ENCODE data around the gene NMS. TPM values are rescaled to one million over a fixed set of nuclear protein-coding genes. Genes with fewer than 3 reads are reported as not detected.

The NMS gene
- polyA plus RNA-seq, 4 donors, result not detected

DNA sequence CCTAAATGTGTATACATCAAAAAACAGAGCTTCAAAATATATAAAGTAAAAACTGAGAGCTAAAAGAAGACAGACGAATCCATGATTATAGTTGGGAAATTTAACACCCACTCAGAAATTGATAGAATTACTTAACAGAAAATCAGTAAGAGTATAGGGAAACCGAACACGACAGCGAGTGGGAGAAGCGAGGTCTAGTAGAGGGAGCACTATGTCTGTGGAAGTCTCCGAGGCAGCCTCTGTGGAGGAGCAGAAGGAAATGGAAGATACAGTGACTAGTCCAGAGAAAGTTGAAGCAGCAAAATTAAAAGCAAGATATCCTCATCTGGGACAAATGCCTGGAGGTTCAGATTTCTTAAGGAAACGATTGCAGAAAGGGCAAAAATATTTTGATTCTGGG, 38.8 kb downstream of the NMS start:
- Histone ChIP-seq H3K36me3 (ENCODE audit: control insufficient read depth in 3 of 3, insufficient read depth in 2 of 3, low read depth in 1 of 3, low read length in 3 of 3) (no peaks in the 10 kb centered on the region), H3K27ac (ENCODE audit: low read depth in 1 of 3, low read length in 2 of 3) (no peak overlapping the region), H3K27me3 (ENCODE audit: control insufficient read depth in 3 of 3, insufficient read depth in 3 of 3, low read length in 3 of 3) (peaks cover 0 to 2% (median 0%) of the 10 kb centered on the region in 3 donors), H3K4me1 (ENCODE audit: control insufficient read depth in 3 of 3, insufficient read depth in 2 of 3, low read depth in 1 of 3, low read length in 2 of 3) (no peaks in the 10 kb centered on the region), H3K9me3 (ENCODE audit: control insufficient read depth in 2 of 2, insufficient read depth in 1 of 2, low read depth in 1 of 2, low read length in 1 of 2) (no peaks in the 10 kb centered on the region), H3K4me3 (ENCODE audit: low read depth in 1 of 3, low read length in 3 of 3) (no peak overlapping the region)
- no peak for DNase-seq
- WGBS, 3 donors, result 88 to 90% (median 88%) methylated on average over 7 of the region's 7 CpGs
- no peak for FAIRE-seq

DNA sequence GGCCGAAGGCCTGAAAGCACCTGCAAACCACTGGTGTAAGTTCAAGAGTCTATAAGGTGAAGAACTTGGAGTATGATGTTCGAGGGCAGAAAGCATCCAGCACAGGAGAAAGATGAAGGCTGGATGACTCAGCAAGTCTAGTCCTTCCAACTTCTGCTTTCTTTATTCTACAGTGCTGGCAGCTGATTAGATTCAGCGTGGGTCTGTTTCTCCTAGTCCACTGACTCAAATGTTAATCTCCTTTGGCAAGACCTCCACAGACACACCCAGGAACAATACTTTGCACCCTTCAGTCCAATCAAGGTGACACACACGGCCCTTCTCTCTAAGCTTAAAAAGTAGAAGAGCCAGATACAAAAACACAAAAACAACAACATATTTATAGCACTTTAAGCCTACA, 43.4 kb downstream of the NMS start:
- Histone ChIP-seq H3K4me1 (ENCODE audit: control insufficient read depth in 3 of 3, insufficient read depth in 2 of 3, low read depth in 1 of 3, low read length in 2 of 3) (no peaks in the 10 kb centered on the region), H3K9me3 (ENCODE audit: control insufficient read depth in 2 of 2, insufficient read depth in 1 of 2, low read depth in 1 of 2, low read length in 1 of 2) (no peaks in the 10 kb centered on the region), H3K4me3 (ENCODE audit: low read depth in 1 of 3, low read length in 3 of 3) (no peak overlapping the region), H3K27ac (ENCODE audit: low read depth in 1 of 3, low read length in 2 of 3) (no peak overlapping the region), H3K36me3 (ENCODE audit: control insufficient read depth in 3 of 3, insufficient read depth in 2 of 3, low read depth in 1 of 3, low read length in 3 of 3) (no peaks in the 10 kb centered on the region), H3K27me3 (ENCODE audit: control insufficient read depth in 3 of 3, insufficient read depth in 3 of 3, low read length in 3 of 3) (peaks cover 0 to 2% (median 0%) of the 10 kb centered on the region in 3 donors)
- FAIRE-seq, result no peak
- WGBS, 3 donors, result 37 to 41% (median 40%) methylated on average over 4 of the region's 4 CpGs
- no peak for DNase-seq

DNA sequence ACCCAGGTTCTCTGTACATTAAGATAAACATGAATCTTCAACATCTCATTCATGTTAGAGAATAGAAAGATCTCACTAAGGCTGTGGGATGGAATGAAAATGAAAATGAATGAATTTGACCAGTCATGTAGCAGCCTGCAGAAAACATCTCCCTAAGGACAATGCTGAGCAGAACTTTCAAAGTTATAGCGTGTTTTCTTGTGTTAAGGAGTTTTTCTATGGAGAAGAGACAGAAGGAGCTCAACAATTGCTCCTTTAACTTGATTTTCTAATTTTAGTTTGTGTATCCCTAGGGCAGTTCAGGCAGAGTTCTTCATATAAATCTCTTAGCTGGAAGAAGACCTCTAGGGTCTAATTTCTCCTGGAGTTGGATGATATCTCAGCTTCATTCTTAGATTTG, 47.3 kb downstream of the NMS start:
- Histone ChIP-seq H3K4me3 (ENCODE audit: low read depth in 1 of 3, low read length in 3 of 3) (no peak overlapping the region), H3K9me3 (ENCODE audit: control insufficient read depth in 2 of 2, insufficient read depth in 1 of 2, low read depth in 1 of 2, low read length in 1 of 2) (no peaks in the 10 kb centered on the region), H3K36me3 (ENCODE audit: control insufficient read depth in 3 of 3, insufficient read depth in 2 of 3, low read depth in 1 of 3, low read length in 3 of 3) (no peaks in the 10 kb centered on the region), H3K4me1 (ENCODE audit: control insufficient read depth in 3 of 3, insufficient read depth in 2 of 3, low read depth in 1 of 3, low read length in 2 of 3) (peaks cover 0 to under 1% (median 0%) of the 10 kb centered on the region in 3 donors), H3K27ac (ENCODE audit: low read depth in 1 of 3, low read length in 2 of 3) (no peak overlapping the region), H3K27me3 (ENCODE audit: control insufficient read depth in 3 of 3, insufficient read depth in 3 of 3, low read length in 3 of 3) (no peaks in the 10 kb centered on the region)
- no peak for FAIRE-seq
- DNase-seq, result no peak
- WGBS, 3 donors, result 74 to 84% (median 76%) methylated on average over 1 of the region's 1 CpG

DNA sequence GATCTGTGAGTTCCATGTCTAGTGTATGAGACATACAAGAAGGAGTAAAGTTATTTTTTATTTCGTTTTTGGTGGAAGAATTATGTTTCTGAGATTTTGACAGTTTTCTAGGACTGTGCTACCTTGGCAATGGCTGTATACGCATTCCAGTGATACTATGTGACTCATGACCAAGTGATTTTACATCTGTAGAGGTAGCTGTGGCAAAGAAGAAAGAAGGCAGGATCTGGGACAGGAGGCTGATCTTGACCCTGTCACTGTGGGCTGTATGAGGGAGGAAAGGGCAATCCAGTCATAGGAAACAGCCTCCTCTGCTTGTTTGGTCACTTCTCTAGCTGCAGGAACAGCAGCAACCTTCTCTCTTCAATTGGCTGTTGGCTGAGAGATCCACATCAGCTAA, 48.5 kb downstream of the NMS start:
- no peaks in the 10 kb centered on the region for H3K36me3 ChIP-seq (ENCODE audit: control insufficient read depth in 3 of 3, insufficient read depth in 2 of 3, low read depth in 1 of 3, low read length in 3 of 3)
- no peaks in the 10 kb centered on the region for H3K27me3 ChIP-seq (ENCODE audit: control insufficient read depth in 3 of 3, insufficient read depth in 3 of 3, low read length in 3 of 3)
- peaks cover 0 to 4% of the 10 kb centered on the region in 2 donors for H3K9me3 ChIP-seq (ENCODE audit: control insufficient read depth in 2 of 2, insufficient read depth in 1 of 2, low read depth in 1 of 2, low read length in 1 of 2)
- no peak overlapping the region for H3K27ac ChIP-seq (ENCODE audit: low read depth in 1 of 3, low read length in 2 of 3)
- 55 to 66% (median 62%) methylated on average over 2 of the region's 2 CpGs for WGBS, 3 donors
- FAIRE-seq (no peak), DNase-seq (no peak)
- no peak overlapping the region for H3K4me3 ChIP-seq (ENCODE audit: low read depth in 1 of 3, low read length in 3 of 3)
- peaks cover 0 to 5% (median 0%) of the 10 kb centered on the region in 3 donors for H3K4me1 ChIP-seq (ENCODE audit: control insufficient read depth in 3 of 3, insufficient read depth in 2 of 3, low read depth in 1 of 3, low read length in 2 of 3)

DNA sequence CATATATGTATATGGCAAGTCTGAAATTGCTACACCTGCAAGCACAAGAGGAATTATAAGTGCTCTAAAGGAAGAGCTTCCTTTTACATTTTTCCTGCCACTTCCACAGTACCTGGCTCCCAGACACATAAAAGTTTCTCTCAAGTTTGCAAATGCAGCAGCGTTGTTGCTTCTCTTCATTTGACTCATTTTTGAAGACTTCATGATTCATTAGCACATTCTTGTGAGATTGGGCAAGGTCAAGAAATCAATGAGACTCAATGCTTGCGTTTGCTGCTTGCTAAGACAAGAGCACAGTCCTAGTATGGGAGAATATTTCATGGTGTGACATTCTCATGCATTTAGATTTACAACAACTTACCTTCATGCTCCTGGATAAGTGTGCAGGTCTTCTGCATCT, 49.9 kb downstream of the NMS start:
- H3K4me3 ChIP-seq (ENCODE audit: low read depth in 1 of 3, low read length in 3 of 3), result no peak overlapping the region
- 74 to 85% (median 80%) methylated on average over 2 of the region's 2 CpGs for WGBS, 3 donors
- no peak for DNase-seq

DNA sequence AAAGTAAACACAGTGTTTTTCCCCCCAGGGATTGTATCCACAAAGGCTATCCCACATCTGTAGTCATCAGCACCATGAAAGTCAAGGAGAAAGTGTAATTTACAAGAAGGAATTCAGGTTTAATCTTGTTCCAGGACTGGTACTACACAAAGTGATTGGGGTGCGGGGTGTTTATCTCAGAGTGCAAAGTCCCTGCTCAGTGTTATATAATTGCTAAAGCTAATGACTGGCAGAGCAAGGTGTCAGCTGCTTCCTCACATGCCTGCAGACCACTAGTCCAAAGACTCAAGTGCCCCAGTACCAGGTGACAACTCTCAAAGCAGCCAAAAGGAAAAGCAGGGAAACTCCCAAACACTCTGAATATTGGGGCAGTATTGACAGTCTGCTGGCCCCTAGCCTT, 52.1 kb downstream of the NMS start:
- no peak overlapping the region for H3K27ac ChIP-seq (ENCODE audit: low read depth in 1 of 3, low read length in 2 of 3)
- H3K9me3 ChIP-seq (ENCODE audit: control insufficient read depth in 2 of 2, insufficient read depth in 1 of 2, low read depth in 1 of 2, low read length in 1 of 2), result peaks cover 0 to 6% of the 10 kb centered on the region in 2 donors
- H3K36me3 ChIP-seq (ENCODE audit: control insufficient read depth in 3 of 3, insufficient read depth in 2 of 3, low read depth in 1 of 3, low read length in 3 of 3), result no peaks in the 10 kb centered on the region
- H3K4me3 ChIP-seq (ENCODE audit: low read depth in 1 of 3, low read length in 3 of 3), result no peak overlapping the region
- no peak for FAIRE-seq
- H3K27me3 ChIP-seq (ENCODE audit: control insufficient read depth in 3 of 3, insufficient read depth in 3 of 3, low read length in 3 of 3), result no peaks in the 10 kb centered on the region
- H3K4me1 ChIP-seq (ENCODE audit: control insufficient read depth in 3 of 3, insufficient read depth in 2 of 3, low read depth in 1 of 3, low read length in 2 of 3), result peaks cover 0 to 5% (median 0%) of the 10 kb centered on the region in 3 donors
- 23 to 66% (median 30%) methylated on average over 1 of the region's 1 CpG for WGBS, 3 donors
- DNase-seq, result peak; percentile 83 to 87

More for the DNA sequence above, 49.9 kb downstream of the NMS start:
- H3K27ac ChIP-seq (ENCODE audit: low read depth in 1 of 3, low read length in 2 of 3), result no peak overlapping the region
- H3K9me3 ChIP-seq (ENCODE audit: control insufficient read depth in 2 of 2, insufficient read depth in 1 of 2, low read depth in 1 of 2, low read length in 1 of 2), result peaks cover 0 to 6% of the 10 kb centered on the region in 2 donors
- H3K27me3 ChIP-seq (ENCODE audit: control insufficient read depth in 3 of 3, insufficient read depth in 3 of 3, low read length in 3 of 3), result no peaks in the 10 kb centered on the region
- peaks cover 0 to 5% (median 0%) of the 10 kb centered on the region in 3 donors for H3K4me1 ChIP-seq (ENCODE audit: control insufficient read depth in 3 of 3, insufficient read depth in 2 of 3, low read depth in 1 of 3, low read length in 2 of 3)
- no peaks in the 10 kb centered on the region for H3K36me3 ChIP-seq (ENCODE audit: control insufficient read depth in 3 of 3, insufficient read depth in 2 of 3, low read depth in 1 of 3, low read length in 3 of 3)
- no peak for FAIRE-seq

DNA sequence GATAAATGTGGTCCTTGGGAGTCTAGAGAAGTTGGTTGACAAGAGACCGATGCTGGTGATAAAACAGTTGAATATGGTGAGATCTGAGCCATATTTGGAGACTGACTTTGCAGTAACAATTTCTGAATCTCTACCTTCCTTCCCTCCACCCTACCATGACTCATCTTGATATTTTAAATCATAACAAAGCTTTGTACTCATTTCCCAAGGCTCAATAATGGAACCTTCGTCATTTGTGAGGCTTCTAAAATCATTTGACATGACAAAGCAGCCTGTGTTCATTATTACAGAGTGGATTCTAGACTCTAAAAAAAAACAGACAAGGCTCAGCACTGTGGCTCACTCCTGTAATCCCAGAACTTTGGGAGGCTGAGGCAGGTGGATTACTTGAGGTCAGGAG, 54.0 kb downstream of the NMS start:
- Histone ChIP-seq H3K4me3 (ENCODE audit: low read depth in 1 of 3, low read length in 3 of 3) (no peak overlapping the region), H3K36me3 (ENCODE audit: control insufficient read depth in 3 of 3, insufficient read depth in 2 of 3, low read depth in 1 of 3, low read length in 3 of 3) (no peaks in the 10 kb centered on the region), H3K27me3 (ENCODE audit: control insufficient read depth in 3 of 3, insufficient read depth in 3 of 3, low read length in 3 of 3) (no peaks in the 10 kb centered on the region), H3K4me1 (ENCODE audit: control insufficient read depth in 3 of 3, insufficient read depth in 2 of 3, low read depth in 1 of 3, low read length in 2 of 3) (peaks cover 0 to 5% (median 0%) of the 10 kb centered on the region in 3 donors), H3K9me3 (ENCODE audit: control insufficient read depth in 2 of 2, insufficient read depth in 1 of 2, low read depth in 1 of 2, low read length in 1 of 2) (peaks cover 0 to 6% of the 10 kb centered on the region in 2 donors), H3K27ac (ENCODE audit: low read depth in 1 of 3, low read length in 2 of 3) (no peak overlapping the region)
- 83 to 89% (median 87%) methylated on average over 2 of the region's 2 CpGs for WGBS, 3 donors
- FAIRE-seq, result no peak
- DNase-seq, result no peak

DNA sequence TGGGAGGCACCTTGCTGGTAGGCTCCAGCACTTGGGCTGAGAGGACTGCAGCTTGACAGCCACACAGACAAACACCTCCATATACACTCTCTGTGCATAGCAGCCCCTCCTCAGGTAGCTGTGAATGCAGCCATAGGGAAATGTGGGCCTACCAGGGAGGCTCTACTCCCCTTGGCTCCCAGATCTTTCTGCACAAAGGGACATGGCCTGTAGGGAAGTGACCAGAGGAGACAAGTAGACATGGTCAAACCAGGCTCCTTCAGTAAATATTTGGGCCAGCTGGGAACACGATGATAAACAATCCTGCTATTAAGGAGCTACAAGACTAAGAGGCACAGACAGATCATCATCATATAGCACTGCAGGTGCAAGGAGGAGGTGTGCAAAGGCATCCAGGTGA, 56.6 kb downstream of the NMS start:
- no peak for FAIRE-seq
- Histone ChIP-seq H3K27ac (ENCODE audit: low read depth in 1 of 3, low read length in 2 of 3) (no peak overlapping the region), H3K9me3 (ENCODE audit: control insufficient read depth in 2 of 2, insufficient read depth in 1 of 2, low read depth in 1 of 2, low read length in 1 of 2) (peaks cover 0 to 6% of the 10 kb centered on the region in 2 donors), H3K4me3 (ENCODE audit: low read depth in 1 of 3, low read length in 3 of 3) (no peak overlapping the region), H3K27me3 (ENCODE audit: control insufficient read depth in 3 of 3, insufficient read depth in 3 of 3, low read length in 3 of 3) (no peaks in the 10 kb centered on the region), H3K4me1 (ENCODE audit: control insufficient read depth in 3 of 3, insufficient read depth in 2 of 3, low read depth in 1 of 3, low read length in 2 of 3) (peaks cover 0 to 5% (median 0%) of the 10 kb centered on the region in 3 donors), H3K36me3 (ENCODE audit: control insufficient read depth in 3 of 3, insufficient read depth in 2 of 3, low read depth in 1 of 3, low read length in 3 of 3) (no peaks in the 10 kb centered on the region)
- DNase-seq, result no peak
- 28 to 37% (median 30%) methylated on average over 1 of the region's 1 CpG for WGBS, 3 donors

DNA sequence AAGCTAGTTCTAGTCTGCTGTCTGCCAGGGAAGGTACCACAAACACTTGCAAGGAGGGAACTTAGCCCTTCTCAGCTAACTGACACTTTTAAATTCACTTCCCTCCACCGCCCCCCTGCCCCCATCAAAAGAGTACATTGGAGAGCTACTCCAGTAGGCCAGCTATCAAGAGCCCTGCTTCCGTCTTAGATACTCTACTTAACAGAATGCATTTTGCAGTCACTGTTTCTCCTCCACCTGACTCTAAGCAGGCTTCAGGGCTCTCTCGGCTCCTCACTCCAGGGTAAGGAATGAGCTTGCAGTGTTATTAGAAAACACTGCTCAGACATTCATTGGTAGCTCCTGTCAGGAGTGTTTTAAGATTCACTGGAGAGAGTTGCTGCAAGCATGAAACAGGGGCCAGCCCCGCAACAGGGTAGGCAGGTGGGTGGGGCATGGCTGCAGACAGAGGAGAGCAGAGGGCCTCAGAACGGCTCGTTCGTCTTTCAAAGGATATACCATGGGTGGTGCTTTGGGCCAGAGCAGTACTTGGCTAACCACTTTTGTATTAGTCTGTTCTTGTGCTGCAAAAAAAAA, 57.2 kb downstream of the NMS start:
- H3K4me3 ChIP-seq (ENCODE audit: low read depth in 1 of 3, low read length in 3 of 3), result no peak overlapping the region
- DNase-seq (no peak), FAIRE-seq (no peak)
- H3K27me3 ChIP-seq (ENCODE audit: control insufficient read depth in 3 of 3, insufficient read depth in 3 of 3, low read length in 3 of 3), result no peaks in the 10 kb centered on the region
- no peak overlapping the region for H3K27ac ChIP-seq (ENCODE audit: low read depth in 1 of 3, low read length in 2 of 3)
- peaks cover 0 to 5% (median 0%) of the 10 kb centered on the region in 3 donors for H3K4me1 ChIP-seq (ENCODE audit: control insufficient read depth in 3 of 3, insufficient read depth in 2 of 3, low read depth in 1 of 3, low read length in 2 of 3)
- H3K36me3 ChIP-seq (ENCODE audit: control insufficient read depth in 3 of 3, insufficient read depth in 2 of 3, low read depth in 1 of 3, low read length in 3 of 3), result no peaks in the 10 kb centered on the region
- 71 to 77% (median 77%) methylated on average over 7 of the region's 7 CpGs for WGBS, 3 donors
- H3K9me3 ChIP-seq (ENCODE audit: control insufficient read depth in 2 of 2, insufficient read depth in 1 of 2, low read depth in 1 of 2, low read length in 1 of 2), result peaks cover 0 to 6% of the 10 kb centered on the region in 2 donors
